Activated CD4-positive, alpha-beta T cell treated with anti-CD3 and anti-CD28 coated beads, Interleukin-2, amount 10 ng/mL, durations not matched to agents 7 days and 5 days (primary cell): Measurements from ENCODE around the gene CEP112. TPM values are rescaled to one million over a fixed set of nuclear protein-coding genes. Genes with fewer than 3 reads are reported as not detected.
"Not testable (repeated sequence)": the region's sequence is repeated elsewhere in the genome, so short reads cannot be mapped to it uniquely, and the experiment has no call there.

Experiments used
- CTCF ChIA-PET: fragments of 350-600 bp; sonication (Branson Sonifier 250); formaldehyde crosslinking; loops from one replicate; lab custom pipeline; 2021; ENCODE audit warnings: antibody characterized with exemption; lab: Charles Lee
- POLR2A ChIA-PET: fragments of 350-600 bp; sonication (Branson Sonifier 250); formaldehyde crosslinking; loops from one replicate; lab custom pipeline; 2021; ENCODE audit warnings: antibody characterized with exemption; lab: Charles Lee
- DNase-seq: peaks from one replicate; pipeline ENCODE4 v3.0.0-alpha.2; 2020
- H3K27ac Mint-ChIP-seq: one replicate; pipeline ENCODE4 v1.8.0; 2021; ENCODE audit warnings: mild to moderate bottlenecking, moderate library complexity, mixed read lengths
- H3K27me3 Mint-ChIP-seq: one replicate; pipeline ENCODE4 v1.8.0; 2021; ENCODE audit warnings: mixed read lengths
- H3K36me3 Mint-ChIP-seq: one replicate; pipeline ENCODE4 v1.8.0; 2021; ENCODE audit warnings: low read depth, mixed read lengths
- H3K4me1 Mint-ChIP-seq: one replicate; pipeline ENCODE4 v1.8.0; 2021; ENCODE audit warnings: mixed read lengths
- H3K4me3 Mint-ChIP-seq: one replicate; pipeline ENCODE4 v1.8.0; 2021; ENCODE audit warnings: mild to moderate bottlenecking, moderate library complexity, mixed read lengths
- H3K9me3 Mint-ChIP-seq: one replicate; pipeline ENCODE4 v1.8.0; 2021; ENCODE audit warnings: mixed read lengths
- total RNA-seq, 2 experiments: library from RNA; stranded (reverse); gene quantifications; one replicate each; pipeline ENCODE4 v1.2.3, GENCODE V29; 2021

CEP112 gene
- total RNA-seq, 2 experiments from 2014 or later = 4.0 to 4.2 TPM

DNA sequence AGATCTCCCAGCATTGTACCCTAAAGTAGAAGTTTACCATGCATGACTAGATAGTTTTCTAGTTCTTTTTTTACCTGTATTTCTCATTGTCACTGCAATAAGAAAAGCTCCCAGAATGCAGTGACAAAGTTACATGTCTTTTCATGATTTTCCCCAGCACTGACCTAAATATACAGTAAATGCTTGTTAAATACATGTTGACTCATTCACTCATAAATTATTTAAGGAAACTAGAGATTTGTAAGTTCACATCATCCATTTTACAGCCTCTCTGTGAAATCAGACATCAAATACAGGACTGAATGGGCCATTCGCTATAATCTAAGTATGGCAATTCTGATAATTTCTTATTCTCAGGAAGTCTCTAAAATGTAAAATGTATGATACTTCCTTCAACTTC, 371.6 kb downstream of the CEP112 start:
- H3K27ac Mint-ChIP-seq = no peak overlapping the region
- POLR2A ChIA-PET = no interaction called here
- H3K36me3 Mint-ChIP-seq = no peaks in the 10 kb centered on the region
- H3K27me3 Mint-ChIP-seq = peaks cover 6% of the 10 kb centered on the region
- no peak for DNase-seq
- CTCF ChIA-PET = no interaction called here
- H3K4me3 Mint-ChIP-seq = no peak overlapping the region
- H3K9me3 Mint-ChIP-seq = no peaks in the 10 kb centered on the region
- no peaks in the 10 kb centered on the region for H3K4me1 Mint-ChIP-seq

DNA sequence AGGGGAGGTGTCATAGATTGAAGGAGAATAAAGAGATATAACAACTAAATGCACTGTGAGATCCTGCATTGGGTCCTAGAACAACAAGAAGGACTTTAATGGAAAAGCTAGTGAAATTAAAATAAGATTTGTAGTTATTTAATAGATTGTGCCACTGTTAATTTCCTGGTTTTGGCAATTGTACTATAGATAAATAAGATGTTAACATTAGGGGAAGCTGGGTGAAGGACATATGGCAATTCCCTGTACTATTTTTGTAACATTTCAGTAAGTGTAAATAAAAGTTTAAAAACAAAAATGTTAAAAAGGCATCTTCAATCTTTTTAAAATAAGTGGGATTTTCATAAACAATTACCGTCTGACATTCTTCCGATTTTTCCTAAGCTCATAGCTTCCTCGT, 372.1 kb downstream of the CEP112 start:
- no peak for DNase-seq
- Mint-ChIP-seq H3K27ac (no peak overlapping the region), H3K36me3 (no peaks in the 10 kb centered on the region), H3K27me3 (peaks cover 6% of the 10 kb centered on the region), H3K9me3 (no peaks in the 10 kb centered on the region), H3K4me1 (no peaks in the 10 kb centered on the region), H3K4me3 (no peak overlapping the region)
- CTCF ChIA-PET = no interaction called here
- POLR2A ChIA-PET = no interaction called here

DNA sequence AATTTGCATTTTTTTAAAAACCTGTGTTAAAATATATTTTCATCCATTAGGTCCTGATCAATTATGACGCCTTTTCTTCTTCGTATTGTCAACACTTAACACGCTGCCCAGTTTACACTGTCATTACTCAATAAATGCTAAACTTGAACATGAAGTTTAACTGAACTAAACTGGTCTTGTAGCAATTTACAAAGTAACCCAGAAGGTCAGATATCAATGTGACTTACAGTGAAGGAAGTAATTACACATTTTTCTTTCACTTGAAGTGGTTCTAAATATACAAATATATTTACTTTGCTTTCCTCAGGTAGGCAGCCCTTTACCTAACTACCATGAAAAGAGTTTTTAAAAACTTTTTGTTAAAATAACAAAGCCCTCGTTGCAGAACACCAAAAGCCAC, 374.0 kb downstream of the CEP112 start:
- peaks cover 8% of the 10 kb centered on the region for H3K27me3 Mint-ChIP-seq
- no peak overlapping the region for H3K27ac Mint-ChIP-seq
- ChIA-PET POLR2A (no interaction called here), CTCF (no interaction called here)
- no peak overlapping the region for H3K4me3 Mint-ChIP-seq
- DNase-seq = no peak
- H3K4me1 Mint-ChIP-seq = no peaks in the 10 kb centered on the region
- no peaks in the 10 kb centered on the region for H3K36me3 Mint-ChIP-seq
- H3K9me3 Mint-ChIP-seq = no peaks in the 10 kb centered on the region

DNA sequence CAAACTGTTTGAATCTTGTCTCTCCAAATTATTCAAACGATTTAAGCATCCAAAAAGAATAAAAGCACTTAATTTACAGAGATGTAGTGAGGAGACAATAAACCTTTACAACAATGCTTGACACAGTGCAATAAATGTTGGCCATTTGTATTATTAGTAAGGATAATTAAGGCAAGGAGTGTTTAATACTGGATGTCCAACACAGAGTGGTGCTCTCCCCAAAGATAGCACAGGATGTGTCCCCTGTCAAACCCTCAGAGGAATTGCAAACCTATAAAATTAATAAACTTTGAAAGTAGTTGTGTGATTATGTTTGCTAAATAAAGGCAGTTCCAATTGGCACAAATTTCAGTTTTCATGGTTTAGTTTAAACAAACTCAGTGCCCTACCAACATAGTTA, 377.5 kb downstream of the CEP112 start:
- CTCF ChIA-PET = no interaction called here
- peaks cover 6% of the 10 kb centered on the region for H3K27me3 Mint-ChIP-seq
- H3K4me1 Mint-ChIP-seq = no peaks in the 10 kb centered on the region
- no peak overlapping the region for H3K27ac Mint-ChIP-seq
- POLR2A ChIA-PET = no interaction called here
- H3K36me3 Mint-ChIP-seq = no peaks in the 10 kb centered on the region
- H3K9me3 Mint-ChIP-seq = peaks cover 9% of the 10 kb centered on the region
- DNase-seq = no peak
- no peak overlapping the region for H3K4me3 Mint-ChIP-seq

- CTCF ChIA-PET = interaction anchor here (0.5 kb wide), 1 partner anchor 47 kb away, joined by 3 read pairs; no protein-coding TSS in a partner anchor
- Mint-ChIP-seq H3K9me3 (peaks cover 19% of the 10 kb centered on the region), H3K27ac (no peak overlapping the region), H3K36me3 (no peaks in the 10 kb centered on the region), H3K4me1 (no peaks in the 10 kb centered on the region), H3K27me3 (peaks cover 5% of the 10 kb centered on the region), H3K4me3 (no peak overlapping the region)
- POLR2A ChIA-PET = no interaction called here
- DNase-seq = no peak
Measured at GRCh38 chr17:65813306-65813705, 378.6 kb downstream of the CEP112 start.

DNA sequence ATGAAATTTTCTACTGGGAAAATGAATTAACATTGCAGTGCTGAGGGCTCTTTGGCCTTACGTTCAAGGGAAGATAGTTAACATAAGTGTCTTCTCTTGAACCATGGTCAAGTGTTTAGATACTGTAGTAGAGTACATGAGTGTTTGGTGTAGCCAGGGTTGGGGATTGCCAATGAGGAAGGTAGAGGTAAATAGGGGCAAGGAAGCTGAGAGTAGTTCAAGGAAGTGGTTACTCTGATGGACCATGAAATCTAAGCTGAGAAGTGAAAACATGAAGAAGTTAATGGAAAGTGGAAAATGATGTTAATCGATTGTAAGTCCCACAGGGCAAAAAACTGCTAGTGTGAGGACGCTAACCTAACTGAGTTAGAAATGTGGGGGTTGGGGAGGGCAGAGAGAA, 380.9 kb downstream of the CEP112 start:
- Mint-ChIP-seq H3K27ac (no peak overlapping the region), H3K9me3 (peaks cover 29% of the 10 kb centered on the region), H3K4me3 (no peak overlapping the region), H3K36me3 (no peaks in the 10 kb centered on the region), H3K4me1 (no peaks in the 10 kb centered on the region), H3K27me3 (peaks cover 3% of the 10 kb centered on the region)
- DNase-seq = no peak
- ChIA-PET POLR2A (interaction anchor here (0.7 kb wide), 1 partner anchor 345 kb away, joined by 4 read pairs; no protein-coding TSS in a partner anchor), CTCF (no interaction called here)

GRCh38 chr17:65809366-65809765, 382.6 kb downstream of the CEP112 start:
- DNase-seq = no peak
- no peaks in the 10 kb centered on the region for H3K4me1 Mint-ChIP-seq
- H3K4me3 Mint-ChIP-seq = no peak overlapping the region
- H3K27me3 Mint-ChIP-seq = peaks cover 3% of the 10 kb centered on the region
- no peak overlapping the region for H3K27ac Mint-ChIP-seq
- ChIA-PET POLR2A (no interaction called here), CTCF (no interaction called here)
- H3K36me3 Mint-ChIP-seq = no peaks in the 10 kb centered on the region
- H3K9me3 Mint-ChIP-seq = peaks cover 32% of the 10 kb centered on the region

- POLR2A ChIA-PET, H3K4me3 Mint-ChIP-seq, H3K27me3 Mint-ChIP-seq, H3K4me1 Mint-ChIP-seq, DNase-seq, H3K36me3 Mint-ChIP-seq, CTCF ChIA-PET, H3K27ac Mint-ChIP-seq: not testable (repeated sequence)
- H3K9me3 Mint-ChIP-seq = peaks cover 32% of the 10 kb centered on the region
Measured at GRCh38 chr17:65808566-65808965, 383.4 kb downstream of the CEP112 start.

DNA sequence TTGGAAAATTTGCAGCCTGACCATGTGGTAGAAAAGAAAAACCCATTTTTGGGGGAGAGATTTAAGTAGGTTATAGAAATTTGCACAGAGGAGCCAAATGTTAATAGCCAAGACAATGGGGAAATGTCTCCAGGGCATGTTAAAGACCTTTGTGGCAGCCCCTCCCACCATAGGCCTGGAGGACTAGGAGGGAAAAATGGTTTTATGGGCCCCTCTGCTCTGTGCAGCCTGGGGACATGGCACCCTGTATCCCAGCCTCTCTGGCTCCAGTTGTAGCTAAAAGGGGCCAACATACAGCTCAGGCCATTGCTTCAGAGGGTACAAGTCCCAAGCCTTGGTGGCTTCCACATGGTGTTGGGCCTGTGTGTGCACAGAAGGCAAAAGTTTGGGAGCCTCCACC, 384.6 kb downstream of the CEP112 start:
- H3K9me3 Mint-ChIP-seq = peaks cover 40% of the 10 kb centered on the region
- H3K36me3 Mint-ChIP-seq = no peaks in the 10 kb centered on the region
- no peak overlapping the region for H3K4me3 Mint-ChIP-seq
- CTCF ChIA-PET = no interaction called here
- no peaks in the 10 kb centered on the region for H3K4me1 Mint-ChIP-seq
- no peak for DNase-seq
- POLR2A ChIA-PET = no interaction called here
- no peak overlapping the region for H3K27ac Mint-ChIP-seq
- H3K27me3 Mint-ChIP-seq = no peaks in the 10 kb centered on the region

GRCh38 chr17:65801513-65801912, 390.4 kb downstream of the CEP112 start:
- H3K9me3 Mint-ChIP-seq = peaks cover 23% of the 10 kb centered on the region
- H3K27me3 Mint-ChIP-seq = peaks cover 2% of the 10 kb centered on the region
- DNase-seq = no peak
- H3K4me3 Mint-ChIP-seq = no peak overlapping the region
- ChIA-PET CTCF (no interaction called here), POLR2A (no interaction called here)
- no peak overlapping the region for H3K27ac Mint-ChIP-seq
- peaks cover 2% of the 10 kb centered on the region for H3K4me1 Mint-ChIP-seq
- no peaks in the 10 kb centered on the region for H3K36me3 Mint-ChIP-seq

DNA sequence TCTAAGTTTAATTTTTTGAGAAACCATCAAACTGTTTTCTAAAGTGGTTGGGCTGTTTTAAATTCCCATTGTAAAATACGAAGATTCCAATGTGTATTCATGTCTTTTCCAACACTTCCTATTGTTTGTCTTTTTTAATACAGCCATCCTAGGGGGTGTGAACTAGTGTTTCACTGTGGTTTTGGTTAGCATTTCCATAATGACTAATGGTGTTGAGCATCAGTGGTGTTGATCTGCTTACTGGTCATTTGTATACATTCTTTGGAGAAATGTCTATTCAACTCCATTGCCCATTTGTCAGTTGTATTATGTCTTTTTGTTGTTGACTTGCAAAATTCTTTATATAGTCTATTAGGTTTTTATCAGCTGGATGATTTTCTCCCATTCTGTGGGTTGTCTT, 391.3 kb downstream of the CEP112 start:
- H3K9me3 Mint-ChIP-seq = peaks cover 23% of the 10 kb centered on the region
- no peaks in the 10 kb centered on the region for H3K36me3 Mint-ChIP-seq
- ChIA-PET POLR2A (no interaction called here), CTCF (no interaction called here)
- DNase-seq = no peak
- H3K27ac Mint-ChIP-seq = no peak overlapping the region
- peaks cover 2% of the 10 kb centered on the region for H3K4me1 Mint-ChIP-seq
- H3K27me3 Mint-ChIP-seq = peaks cover 2% of the 10 kb centered on the region
- no peak overlapping the region for H3K4me3 Mint-ChIP-seq

GRCh38 chr17:65799869-65800268, 392.1 kb downstream of the CEP112 start:
- no peak overlapping the region for H3K4me3 Mint-ChIP-seq

DNA sequence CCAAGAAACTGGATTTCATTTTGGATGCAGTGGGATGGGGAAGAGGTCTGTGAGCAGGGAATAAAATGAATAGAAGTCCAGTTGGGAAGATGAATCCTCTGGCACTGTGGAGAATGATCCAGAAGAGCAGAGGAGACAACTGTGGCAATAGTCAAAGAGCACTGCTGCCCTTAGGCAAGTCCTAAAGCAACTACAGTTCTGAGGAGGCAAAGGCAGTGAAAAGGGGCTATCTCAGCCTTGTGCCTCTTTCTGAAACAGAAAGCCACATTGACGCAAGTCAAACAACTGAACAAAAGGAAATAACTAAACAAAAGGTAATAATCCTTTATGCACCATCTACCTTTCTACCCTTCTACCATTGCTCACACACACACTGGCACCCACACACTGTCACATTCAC, 392.5 kb downstream of the CEP112 start:
- no peak for DNase-seq
- ChIA-PET CTCF (no interaction called here), POLR2A (no interaction called here)
- peaks cover 19% of the 10 kb centered on the region for H3K9me3 Mint-ChIP-seq
- H3K36me3 Mint-ChIP-seq = no peaks in the 10 kb centered on the region
- peaks cover 2% of the 10 kb centered on the region for H3K4me1 Mint-ChIP-seq
- H3K4me3 Mint-ChIP-seq = no peak overlapping the region
- peaks cover 2% of the 10 kb centered on the region for H3K27me3 Mint-ChIP-seq
- no peak overlapping the region for H3K27ac Mint-ChIP-seq

More at GRCh38 chr17:65799869-65800268, 392.1 kb downstream of the CEP112 start:
- H3K9me3 Mint-ChIP-seq = peaks cover 19% of the 10 kb centered on the region
- peaks cover 2% of the 10 kb centered on the region for H3K4me1 Mint-ChIP-seq
- no peak overlapping the region for H3K27ac Mint-ChIP-seq
- H3K36me3 Mint-ChIP-seq = no peaks in the 10 kb centered on the region
- ChIA-PET CTCF (no interaction called here), POLR2A (no interaction called here)
- DNase-seq = no peak
- peaks cover 2% of the 10 kb centered on the region for H3K27me3 Mint-ChIP-seq

DNA sequence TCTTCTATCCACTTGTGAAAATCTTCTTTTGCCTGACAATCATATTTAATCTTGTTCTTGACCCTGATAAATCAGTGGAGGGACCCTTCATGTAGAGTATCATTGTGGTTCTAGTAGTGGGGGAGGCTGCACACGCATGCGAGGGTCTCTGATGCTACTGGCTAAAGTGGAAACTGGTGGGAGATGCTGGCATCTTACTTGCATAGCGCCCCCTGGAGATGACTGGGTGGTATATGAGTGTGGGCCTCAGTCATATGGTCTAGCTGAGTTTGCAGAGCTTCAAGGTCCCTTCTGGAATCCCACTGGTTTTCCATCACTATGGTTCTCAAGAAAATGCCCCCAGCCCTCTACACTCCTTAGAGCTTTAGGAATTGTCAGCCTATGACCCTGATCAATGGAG, 394.1 kb downstream of the CEP112 start:
- Mint-ChIP-seq H3K9me3 (peaks cover 16% of the 10 kb centered on the region), H3K27ac (no peak overlapping the region), H3K4me3 (no peak overlapping the region), H3K27me3 (peaks cover 2% of the 10 kb centered on the region), H3K36me3 (no peaks in the 10 kb centered on the region), H3K4me1 (peaks cover 2% of the 10 kb centered on the region)
- POLR2A ChIA-PET = no interaction called here
- CTCF ChIA-PET = interaction anchor here (0.5 to 0.6 kb wide), 2 partner anchors 155 to 484 kb away, joined by 3 to 4 read pairs; no protein-coding TSS in a partner anchor
- peak; percentile 24 for DNase-seq
